CD14-positive monocyte (primary cell): ENCODE measurements around the gene PCDHGB6. TPM values are rescaled to one million over a fixed set of nuclear protein-coding genes. Genes with fewer than 3 reads are reported as not detected.
A peak's percentile ranks its signal among the peaks of the same experiment; 100 is the strongest.
"Not testable (repeated sequence)": the region's sequence is repeated elsewhere in the genome, so short reads cannot be mapped to it uniquely, and the experiment has no call there.

ENCODE experiments used
- DNase-seq, 3 donors: peaks; one replicate each; pipeline ENCODE4 v3.0.0-alpha.2; 2011 to 2022
- H2AFZ ChIP-seq: 2 replicates; pipeline ENCODE4 v1.6.0; 2012; ENCODE audit warnings: mild to moderate bottlenecking, low read depth, low read length, inconsistent platforms; ENCODE audit not compliant: insufficient read depth, poor library complexity, severe bottlenecking
- H3K27ac ChIP-seq, 2 donors: 1 replicate in 1 of 2; 2 replicates in 1 of 2; pipeline ENCODE4 v1.5.1; 2012 to 2013; ENCODE audit warnings: low read length in 2 of 2, control low read depth in 1 of 2, inconsistent platforms in 1 of 2, low read depth in 1 of 2, mild to moderate bottlenecking in 1 of 2
- H3K27me3 ChIP-seq, 2 donors: one replicate each; pipeline versions ENCODE4 v1.6.0 to v1.6.1; 2011 to 2013; ENCODE audit warnings: low read length in 2 of 2; ENCODE audit not compliant: control insufficient read depth in 2 of 2, insufficient read depth in 2 of 2
- H3K36me3 ChIP-seq, 2 donors: replicated peaks in 1 of 2; 1 replicate in 1 of 2; 2 replicates in 1 of 2; pipeline versions ENCODE4 v1.5.1 to v1.6.1; 2012 to 2013; ENCODE audit warnings: low read length in 2 of 2, control low read depth in 1 of 2, inconsistent platforms in 1 of 2, mild to moderate bottlenecking in 1 of 2; ENCODE audit not compliant: insufficient read depth in 2 of 2, control insufficient read depth in 1 of 2
- H3K4me1 ChIP-seq, 2 donors: 1 replicate in 1 of 2; 2 replicates in 1 of 2; pipeline versions ENCODE4 v1.5.1 to v1.6.1; 2012 to 2013; ENCODE audit warnings: low read length in 2 of 2, control low read depth in 1 of 2, inconsistent platforms in 1 of 2, mild to moderate bottlenecking in 1 of 2, moderate library complexity in 1 of 2; ENCODE audit not compliant: insufficient read depth in 2 of 2, control insufficient read depth in 1 of 2
- H3K4me2 ChIP-seq: replicated peaks from 2 replicates; pipeline ENCODE3; 2012; ENCODE audit warnings: low read length, moderate library complexity, mild to moderate bottlenecking; ENCODE audit not compliant: poor library complexity, severe bottlenecking; ENCODE audit errors: extremely low read depth
- H3K4me3 ChIP-seq, 3 experiments: fragments of 200-600 bp in 1 of 3; sonication (generic) in 1 of 3; replicated peaks in 1 of 3; 1 replicate in 2 of 3; 2 replicates in 1 of 3; pipeline ENCODE4 v1.5.1; 2011 to 2013; ENCODE audit warnings: low read length in 3 of 3, mild to moderate bottlenecking in 3 of 3, control low read depth in 2 of 3, low read depth in 2 of 3, inconsistent platforms in 1 of 3, moderate library complexity in 1 of 3
- H3K79me2 ChIP-seq: 2 replicates; pipeline ENCODE4 v1.6.0; 2012; ENCODE audit warnings: mild to moderate bottlenecking, control low read depth, inconsistent platforms, low read length, moderate library complexity; ENCODE audit not compliant: insufficient read depth
- H3K9ac ChIP-seq: 2 replicates; pipeline ENCODE4 v1.6.0; 2017; ENCODE audit warnings: low read length, mild to moderate bottlenecking; ENCODE audit not compliant: insufficient read depth, poor library complexity, severe bottlenecking
- H3K9me3 ChIP-seq, 2 donors: replicated peaks in 1 of 2; 1 replicate in 1 of 2; 2 replicates in 1 of 2; pipeline versions ENCODE4 v1.5.1 to v1.6.1; 2012 to 2013; ENCODE audit warnings: low read length in 2 of 2, control low read depth in 1 of 2; ENCODE audit not compliant: control insufficient read depth in 1 of 2, insufficient read depth in 1 of 2
- H4K20me1 ChIP-seq: 2 replicates; pipeline ENCODE4 v1.6.0; 2012; ENCODE audit warnings: mild to moderate bottlenecking, low read length, control low read depth, moderate library complexity; ENCODE audit not compliant: insufficient read depth
- H3K27ac Mint-ChIP-seq, 7 donors: one replicate each; pipeline ENCODE4 v1.8.0; 2020; ENCODE audit warnings: mild to moderate bottlenecking in 7 of 7, mixed read lengths in 7 of 7, moderate library complexity in 6 of 7, inconsistent platforms in 2 of 7
- H3K27me3 Mint-ChIP-seq, 3 donors: one replicate each; pipeline ENCODE4 v1.8.0; 2021 to 2022; ENCODE audit warnings: low read depth in 3 of 3, mild to moderate bottlenecking in 3 of 3, mixed read lengths in 3 of 3, moderate library complexity in 3 of 3, inconsistent platforms in 1 of 3
- H3K36me3 Mint-ChIP-seq, 2 donors: one replicate each; pipeline ENCODE4 v1.8.0; 2020; ENCODE audit warnings: mixed read lengths in 2 of 2, inconsistent platforms in 1 of 2, mild to moderate bottlenecking in 1 of 2
- H3K4me1 Mint-ChIP-seq: one replicate; pipeline ENCODE4 v1.8.0; 2020; ENCODE audit warnings: mild to moderate bottlenecking, mixed read lengths
- H3K4me3 Mint-ChIP-seq, 2 donors: one replicate each; pipeline ENCODE4 v1.8.0; 2020; ENCODE audit warnings: mild to moderate bottlenecking in 2 of 2, mixed read lengths in 2 of 2, moderate library complexity in 1 of 2
- H3K9me3 Mint-ChIP-seq, 7 donors: one replicate each; pipeline ENCODE4 v1.8.0; 2020 to 2022; ENCODE audit warnings: mixed read lengths in 7 of 7, mild to moderate bottlenecking in 6 of 7, moderate library complexity in 6 of 7, inconsistent platforms in 2 of 7
- WGBS: methylation state at CpG from one replicate; pipeline ENCODE4 v1.1.5; 2013; ENCODE audit warnings: missing lambda C conversion rate; ENCODE audit not compliant: insufficient coverage; 5-methylcytosine and 5-hydroxymethylcytosine counted together
- intact Hi-C, 2 donors: fragments of 100-400 bp; cut with micrococcal nuclease; formaldehyde crosslinking; loops; one replicate each; pipeline versions ENCODE4 v1.15.0 to v1.15.1; 2023
- polyA plus RNA-seq, 3 donors: library from polyadenylated mRNA; depleted of rRNA in 1 of 3; unstranded in 2 of 3; stranded (reverse) in 1 of 3; fragments of 300-500 nt in 2 of 3; fragments of >200 nt in 1 of 3; fragmentation: Illumina TruSeq in 2 of 3; gene quantifications; 1 replicate in 2 of 3; 2 replicates in 1 of 3; pipeline ENCODE4 v1.2.3, GENCODE V29; 2012 to 2021
- TF ChIP-seq, protein P1 (sequence below): fragments of 200-600 bp; IDR thresholded peaks from one replicate; pipeline ENCODE4 v1.8.0; 2022; ENCODE audit warnings: antibody characterized with exemption, mild to moderate bottlenecking

Gene PCDHGB6
- polyA plus RNA-seq, 3 donors = 0.01 to 0.06 TPM; not detected in 1

DNA sequence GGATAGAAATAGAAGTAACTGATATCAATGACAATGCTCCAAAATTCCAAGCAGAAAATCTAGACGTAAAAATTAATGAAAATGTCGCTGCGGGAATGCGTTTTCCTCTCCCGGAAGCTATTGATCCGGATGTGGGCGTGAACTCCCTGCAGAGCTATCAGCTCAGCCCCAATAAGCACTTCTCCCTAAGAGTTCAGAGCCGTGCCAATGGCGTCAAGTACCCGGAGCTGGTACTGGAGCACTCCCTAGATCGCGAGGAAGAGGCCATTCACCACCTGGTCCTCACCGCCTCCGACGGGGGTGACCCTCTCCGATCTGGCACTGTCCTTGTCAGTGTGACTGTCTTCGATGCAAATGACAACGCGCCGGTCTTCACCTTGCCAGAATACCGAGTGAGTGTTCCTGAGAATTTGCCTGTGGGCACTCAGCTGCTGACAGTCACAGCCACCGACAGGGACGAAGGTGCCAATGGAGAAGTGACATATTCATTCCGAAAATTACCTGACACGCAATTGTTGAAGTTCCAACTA, 5.8 kb downstream of the PCDHGB6 start:
- Histone ChIP-seq H3K4me2 (peak overlapping the region; percentile 73), H3K27ac (no peak overlapping the region), H4K20me1 (no peaks in the 10 kb centered on the region), H3K27me3 (peaks cover 74 to 100% of the 10 kb centered on the region in 2 donors), H3K4me1 (peaks cover 22% of the 10 kb centered on the region in 2 donors), H3K79me2 (no peaks in the 10 kb centered on the region), H3K9ac (no peak overlapping the region), H3K4me3 (peak overlapping the region in 1 of 3 experiments; percentile 73), H3K36me3 (no peaks in the 10 kb centered on the region), H3K9me3 (peaks cover 27 to 54% of the 10 kb centered on the region in 2 donors), H2AFZ (peak overlapping the region; percentile 75)
- H3K27ac Mint-ChIP-seq = no peak overlapping the region
- intact Hi-C loops = loop anchor here (5.0 kb wide), 2 partner anchors 109 to 149 kb away; no protein-coding TSS in a partner anchor
- no peak for DNase-seq
- TF ChIP-seq, protein P1, sequence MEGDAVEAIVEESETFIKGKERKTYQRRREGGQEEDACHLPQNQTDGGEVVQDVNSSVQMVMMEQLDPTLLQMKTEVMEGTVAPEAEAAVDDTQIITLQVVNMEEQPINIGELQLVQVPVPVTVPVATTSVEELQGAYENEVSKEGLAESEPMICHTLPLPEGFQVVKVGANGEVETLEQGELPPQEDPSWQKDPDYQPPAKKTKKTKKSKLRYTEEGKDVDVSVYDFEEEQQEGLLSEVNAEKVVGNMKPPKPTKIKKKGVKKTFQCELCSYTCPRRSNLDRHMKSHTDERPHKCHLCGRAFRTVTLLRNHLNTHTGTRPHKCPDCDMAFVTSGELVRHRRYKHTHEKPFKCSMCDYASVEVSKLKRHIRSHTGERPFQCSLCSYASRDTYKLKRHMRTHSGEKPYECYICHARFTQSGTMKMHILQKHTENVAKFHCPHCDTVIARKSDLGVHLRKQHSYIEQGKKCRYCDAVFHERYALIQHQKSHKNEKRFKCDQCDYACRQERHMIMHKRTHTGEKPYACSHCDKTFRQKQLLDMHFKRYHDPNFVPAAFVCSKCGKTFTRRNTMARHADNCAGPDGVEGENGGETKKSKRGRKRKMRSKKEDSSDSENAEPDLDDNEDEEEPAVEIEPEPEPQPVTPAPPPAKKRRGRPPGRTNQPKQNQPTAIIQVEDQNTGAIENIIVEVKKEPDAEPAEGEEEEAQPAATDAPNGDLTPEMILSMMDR = no peak
- peak overlapping the region; percentile 80 to 88 for H3K4me3 Mint-ChIP-seq
- peaks cover 79 to 86% (median 84%) of the 10 kb centered on the region in 3 donors for H3K27me3 Mint-ChIP-seq
- H3K36me3 Mint-ChIP-seq = peaks cover 13 to 25% of the 10 kb centered on the region in 2 donors
- 22% methylated on average over 21 of the region's 25 CpGs for WGBS
- peaks cover 21 to 64% (median 49%) of the 10 kb centered on the region in 7 donors for H3K9me3 Mint-ChIP-seq
- peaks cover 28% of the 10 kb centered on the region for H3K4me1 Mint-ChIP-seq

DNA sequence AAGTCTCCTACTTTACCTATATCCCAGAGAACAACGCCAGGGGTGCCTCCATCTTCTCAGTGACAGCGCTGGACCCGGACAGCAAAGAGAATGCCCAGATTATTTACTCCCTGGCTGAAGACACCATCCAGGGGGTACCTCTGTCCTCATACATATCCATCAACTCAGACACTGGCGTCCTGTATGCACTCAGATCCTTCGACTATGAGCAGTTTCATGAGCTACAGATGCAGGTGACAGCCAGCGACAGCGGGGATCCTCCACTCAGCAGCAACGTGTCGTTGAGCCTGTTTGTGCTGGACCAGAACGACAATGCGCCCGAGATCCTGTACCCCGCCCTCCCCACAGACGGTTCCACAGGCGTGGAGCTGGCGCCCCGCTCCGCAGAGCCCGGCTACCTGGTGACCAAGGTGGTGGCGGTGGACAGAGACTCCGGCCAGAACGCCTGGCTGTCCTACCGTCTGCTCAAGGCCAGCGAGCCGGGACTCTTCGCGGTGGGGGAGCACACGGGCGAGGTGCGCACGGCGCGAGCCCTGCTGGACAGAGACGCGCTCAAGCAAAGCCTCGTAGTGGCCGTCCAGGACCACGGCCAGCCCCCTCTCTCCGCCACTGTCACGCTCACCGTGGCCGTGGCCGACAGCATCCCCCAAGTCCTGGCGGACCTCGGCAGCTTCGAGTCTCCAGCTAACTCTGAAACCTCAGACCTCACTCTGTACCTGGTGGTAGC, 6.9 kb downstream of the PCDHGB6 start:
- H3K27me3 ChIP-seq = peaks cover 70 to 100% of the 10 kb centered on the region in 2 donors
- Mint-ChIP-seq H3K4me1 (peaks cover 31% of the 10 kb centered on the region), H3K9me3 (peaks cover 19 to 64% (median 49%) of the 10 kb centered on the region in 7 donors), H3K36me3 (peaks cover 13 to 24% of the 10 kb centered on the region in 2 donors), H3K27me3 (peaks cover 78 to 86% (median 84%) of the 10 kb centered on the region in 3 donors), H3K4me3 (peak overlapping the region in 1 of 2 donors; percentile 80)
- 37% methylated on average over 31 of the region's 46 CpGs for WGBS
- not testable (repeated sequence) for H3K27ac Mint-ChIP-seq, H3K79me2 ChIP-seq, DNase-seq, H2AFZ ChIP-seq, H3K4me3 ChIP-seq, H3K36me3 ChIP-seq, H4K20me1 ChIP-seq, H3K9ac ChIP-seq, H3K4me2 ChIP-seq, H3K27ac ChIP-seq
- peaks cover 28 to 54% of the 10 kb centered on the region in 2 donors for H3K9me3 ChIP-seq
- H3K4me1 ChIP-seq = peaks cover 22% of the 10 kb centered on the region in 2 donors
- intact Hi-C loops = loop anchor here (5.0 kb wide), 2 partner anchors 108 to 148 kb away; no protein-coding TSS in a partner anchor

DNA sequence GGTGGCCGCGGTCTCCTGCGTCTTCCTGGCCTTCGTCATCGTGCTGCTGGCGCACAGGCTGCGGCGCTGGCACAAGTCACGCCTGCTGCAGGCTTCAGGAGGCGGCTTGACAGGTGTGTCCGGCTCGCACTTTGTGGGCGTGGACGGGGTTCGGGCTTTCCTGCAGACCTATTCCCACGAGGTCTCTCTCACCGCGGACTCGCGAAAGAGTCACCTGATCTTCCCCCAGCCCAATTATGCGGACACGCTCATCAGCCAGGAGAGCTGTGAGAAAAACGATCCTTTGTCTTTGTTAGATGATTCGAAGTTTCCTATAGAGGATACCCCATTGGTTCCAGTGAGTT, 7.4 kb downstream of the PCDHGB6 start:
- not testable (repeated sequence) for H3K9ac ChIP-seq, H3K36me3 ChIP-seq, H4K20me1 ChIP-seq, H3K27ac Mint-ChIP-seq, H3K4me2 ChIP-seq, H3K4me3 ChIP-seq, DNase-seq, H3K79me2 ChIP-seq, H3K27ac ChIP-seq, H2AFZ ChIP-seq
- Mint-ChIP-seq H3K9me3 (peaks cover 15 to 61% (median 46%) of the 10 kb centered on the region in 7 donors), H3K4me1 (peaks cover 31% of the 10 kb centered on the region), H3K36me3 (peaks cover 16 to 27% of the 10 kb centered on the region in 2 donors), H3K27me3 (peaks cover 78 to 84% (median 83%) of the 10 kb centered on the region in 3 donors), H3K4me3 (peak overlapping the region in 1 of 2 donors; percentile 80)
- H3K9me3 ChIP-seq = peaks cover 25 to 54% of the 10 kb centered on the region in 2 donors
- H3K4me1 ChIP-seq = peaks cover 22% of the 10 kb centered on the region in 2 donors
- peaks cover 72 to 100% of the 10 kb centered on the region in 2 donors for H3K27me3 ChIP-seq
- WGBS = 27% methylated on average over 20 of the region's 24 CpGs
- intact Hi-C loops = loop anchor here in 1 of 2 donors (5.0 kb wide), 1 partner anchor 107 kb away; no protein-coding TSS in a partner anchor
